H1 (cell line): ENCODE data around the gene PRKD3. TPM values are rescaled to one million over a fixed set of nuclear protein-coding genes. Genes with fewer than 3 reads are reported as not detected.

ENCODE experiments used
- CTCF ChIA-PET: fragments of 300-600 bp; sonication (Branson Sonifier 250); formaldehyde crosslinking; loops from one replicate; lab custom pipeline; 2021; ENCODE audit not compliant: partially characterized antibody; lab: Charles Lee
- POLR2A ChIA-PET: fragments of 300-600 bp; sonication (Branson Sonifier 250); formaldehyde crosslinking; loops from one replicate; lab custom pipeline; 2021; ENCODE audit warnings: inconsistent platforms; ENCODE audit not compliant: partially characterized antibody; lab: Charles Lee
- DNase-seq, 2 experiments: peaks; one replicate each; pipeline versions ENCODE4 v3.0.0 to v3.0.0-alpha.2; 2010 to 2022; ENCODE audit warnings: low spot score in 2 of 2, low read depth in 1 of 2, mixed read lengths in 1 of 2
- FAIRE-seq: peaks from 2 replicates; lab custom pipeline; 2011; peaks lifted over from hg19 to GRCh38; lab: Jason Lieb, UNC
- H2AFZ ChIP-seq: 2 replicates; pipeline ENCODE4 v1.8.1; 2012; ENCODE audit warnings: low read length, inconsistent platforms
- H2AK5ac ChIP-seq: 2 replicates; pipeline ENCODE4 v1.6.1; 2013; ENCODE audit warnings: low read depth, low read length
- H2BK120ac ChIP-seq: replicated peaks from 2 replicates; pipeline ENCODE3; 2013; ENCODE audit warnings: low read depth, low read length, inconsistent platforms
- H2BK12ac ChIP-seq: 2 replicates; pipeline ENCODE4 v1.6.1; 2013; ENCODE audit warnings: low read depth, low read length
- H2BK15ac ChIP-seq: 2 replicates; pipeline ENCODE4 v1.6.1; 2013; ENCODE audit warnings: low read length
- H2BK20ac ChIP-seq: 2 replicates; pipeline ENCODE4 v1.6.1; 2013; ENCODE audit warnings: low read length
- H2BK5ac ChIP-seq: 2 replicates; pipeline ENCODE4 v1.6.1; 2013; ENCODE audit warnings: low read depth, low read length
- H3K14ac ChIP-seq: 2 replicates; pipeline ENCODE4 v1.6.1; 2013; ENCODE audit warnings: inconsistent platforms; ENCODE audit not compliant: insufficient read length
- H3K18ac ChIP-seq: 2 replicates; pipeline ENCODE4 v1.6.1; 2013; ENCODE audit warnings: low read length; ENCODE audit errors: extremely low read depth
- H3K23ac ChIP-seq: 2 replicates; pipeline ENCODE4 v1.6.1; 2013; ENCODE audit warnings: inconsistent platforms; ENCODE audit not compliant: insufficient read length
- H3K23me2 ChIP-seq: 2 replicates; pipeline ENCODE4 v1.6.1; 2013; ENCODE audit warnings: low read depth, low read length
- H3K27ac ChIP-seq: 2 replicates; pipeline ENCODE4 v1.6.1; 2011; ENCODE audit warnings: low read depth, low read length, inconsistent platforms
- H3K27me3 ChIP-seq, 4 experiments: replicated peaks in 1 of 4; 1 replicate in 1 of 4; 2 replicates in 3 of 4; pipeline versions ENCODE4 v1.6.1 to v1.8.1; 2011 to 2013; ENCODE audit warnings: low read length in 3 of 4, mild to moderate bottlenecking in 3 of 4, inconsistent platforms in 2 of 4, mixed read lengths in 2 of 4, moderate library complexity in 1 of 4; ENCODE audit not compliant: control insufficient read depth in 3 of 4, insufficient read depth in 3 of 4; ENCODE audit errors: extremely low read depth in 1 of 4
- H3K36me3 ChIP-seq, 4 experiments: 2 replicates each; pipeline versions ENCODE4 v1.6.1 to v1.8.1; 2011 to 2013; ENCODE audit warnings: mild to moderate bottlenecking in 4 of 4, low read length in 3 of 4, moderate library complexity in 2 of 4, control low read depth in 1 of 4, inconsistent platforms in 1 of 4; ENCODE audit not compliant: insufficient read depth in 4 of 4, control insufficient read depth in 2 of 4
- H3K4ac ChIP-seq: replicated peaks from 2 replicates; pipeline ENCODE3; 2013; ENCODE audit warnings: low read length, low read depth, mixed read lengths, inconsistent platforms; ENCODE audit not compliant: insufficient read length
- H3K4me1 ChIP-seq, 4 experiments: replicated peaks in 1 of 4; 1 replicate in 1 of 4; 2 replicates in 3 of 4; pipeline versions ENCODE4 v1.6.1 to v1.8.1; 2011 to 2013; ENCODE audit warnings: low read length in 3 of 4, inconsistent platforms in 2 of 4, mixed read lengths in 1 of 4; ENCODE audit not compliant: insufficient read depth in 4 of 4, control insufficient read depth in 3 of 4
- H3K4me2 ChIP-seq, 2 experiments: 2 replicates each; pipeline versions ENCODE4 v1.6.1 to v1.8.1; 2011 to 2013; ENCODE audit warnings: low read depth in 2 of 2, low read length in 2 of 2, control low read depth in 1 of 2, inconsistent platforms in 1 of 2, mild to moderate bottlenecking in 1 of 2; ENCODE audit not compliant: insufficient read depth in 1 of 2
- H3K4me3 ChIP-seq, 4 experiments: fragments of 200-600, 300-600 bp in 1 of 4; sonication (generic), shearing (Covaris generic), sonication (Bioruptor Twin) in 1 of 4; 2 replicates each; pipeline versions ENCODE4 v1.5.1 to v1.8.1; 2011 to 2016; ENCODE audit warnings: low read length in 4 of 4, low read depth in 3 of 4, control low read depth in 2 of 4, inconsistent platforms in 2 of 4, mild to moderate bottlenecking in 2 of 4, mixed read lengths in 1 of 4, moderate library complexity in 1 of 4; ENCODE audit not compliant: insufficient read depth in 2 of 4; ENCODE audit errors: extremely low read depth in 1 of 4
- H3K56ac ChIP-seq: replicated peaks from 2 replicates; pipeline ENCODE3; 2013; ENCODE audit warnings: low read depth, mild to moderate bottlenecking, mixed read lengths, low read length, inconsistent platforms; ENCODE audit not compliant: insufficient read length
- H3K79me1 ChIP-seq: 2 replicates; pipeline ENCODE4 v1.6.1; 2013; ENCODE audit warnings: low read depth, low read length, control low read depth
- H3K79me2 ChIP-seq, 2 experiments: 2 replicates each; pipeline versions ENCODE4 v1.6.1 to v1.8.1; 2012 to 2013; ENCODE audit warnings: low read length in 2 of 2, mild to moderate bottlenecking in 2 of 2, inconsistent platforms in 1 of 2; ENCODE audit not compliant: insufficient read depth in 2 of 2, control insufficient read depth in 1 of 2
- H3K9ac ChIP-seq, 4 experiments: replicated peaks in 1 of 4; 1 replicate in 1 of 4; 2 replicates in 3 of 4; pipeline versions ENCODE4 v1.6.1 to v1.8.1; 2011 to 2013; ENCODE audit warnings: low read depth in 3 of 4, low read length in 3 of 4, control low read depth in 2 of 4, mild to moderate bottlenecking in 2 of 4, moderate library complexity in 2 of 4, inconsistent platforms in 1 of 4; ENCODE audit errors: extremely low read depth in 1 of 4
- H3K9me3 ChIP-seq, 2 experiments: 2 replicates each; pipeline versions ENCODE4 v1.6.1 to v1.8.1; 2012 to 2013; ENCODE audit warnings: mild to moderate bottlenecking in 2 of 2, moderate library complexity in 2 of 2, control low read depth in 1 of 2, inconsistent platforms in 1 of 2, low read depth in 1 of 2, low read length in 1 of 2, mixed read lengths in 1 of 2; ENCODE audit not compliant: insufficient read depth in 2 of 2
- H4K20me1 ChIP-seq, 2 experiments: replicated peaks in 1 of 2; 2 replicates each; pipeline versions ENCODE3 to v1.8.1; 2011 to 2013; ENCODE audit warnings: inconsistent platforms in 2 of 2, low read length in 2 of 2, mild to moderate bottlenecking in 1 of 2; ENCODE audit not compliant: insufficient read depth in 2 of 2, control insufficient read depth in 1 of 2
- H4K5ac ChIP-seq: 2 replicates; pipeline ENCODE4 v1.6.1; 2013; ENCODE audit warnings: low read length, low read depth, mixed read lengths, inconsistent platforms; ENCODE audit not compliant: insufficient read length
- H4K8ac ChIP-seq: 2 replicates; pipeline ENCODE4 v1.8.0; 2013; ENCODE audit warnings: mild to moderate bottlenecking, moderate library complexity, low read length, inconsistent platforms; ENCODE audit not compliant: insufficient read depth; ENCODE audit errors: extremely low read depth
- H4K91ac ChIP-seq: replicated peaks from 2 replicates; pipeline ENCODE3; 2013; ENCODE audit warnings: low read length, mixed read lengths, inconsistent platforms; ENCODE audit not compliant: insufficient read length
- ATF2 ChIP-seq: IDR thresholded peaks from 2 replicates; pipeline ENCODE4 v1.6.1; 2012; ENCODE audit warnings: low read length, inconsistent platforms
- CBX8 ChIP-seq: fragments of 300-800, 300-1000 bp; sonication (generic); IDR thresholded peaks from 2 replicates; pipeline ENCODE4 v1.7.1; 2016; ENCODE audit warnings: low read depth, low read length, borderline replicate concordance
- CTCF ChIP-seq, 3 experiments: IDR thresholded peaks; 1 replicate in 2 of 3; 2 replicates in 1 of 3; pipeline versions ENCODE4 v1.5.1 to v1.6.1; 2011; ENCODE audit warnings: low read length in 3 of 3, mild to moderate bottlenecking in 3 of 3, inconsistent platforms in 2 of 3, low read depth in 1 of 3, moderate library complexity in 1 of 3; ENCODE audit not compliant: insufficient read depth in 1 of 3; ENCODE audit errors: control extremely low read depth in 1 of 3
- HDAC6 ChIP-seq: IDR thresholded peaks from one replicate; pipeline ENCODE4 v1.7.1; 2012; ENCODE audit warnings: low read depth, mild to moderate bottlenecking, inconsistent platforms, low read length, moderate library complexity
- KDM1A ChIP-seq: fragments of 200-600, 300-600 bp; sonication (generic); IDR thresholded peaks from 2 replicates; pipeline ENCODE4 v1.7.1; 2016; ENCODE audit warnings: mild to moderate bottlenecking, low read length, borderline replicate concordance
- SP4 ChIP-seq: IDR thresholded peaks from 2 replicates; pipeline ENCODE4 v1.6.1; 2012; ENCODE audit warnings: low read length, inconsistent platforms
- TAF1 ChIP-seq: IDR thresholded peaks from 2 replicates; pipeline ENCODE4 v1.6.1; 2011; ENCODE audit warnings: mild to moderate bottlenecking, low read depth, low read length
- TEAD4 ChIP-seq: IDR thresholded peaks from 2 replicates; pipeline ENCODE4 v1.6.1; 2012; ENCODE audit warnings: low read depth, low read length, inconsistent platforms, mixed read lengths
- WGBS, 2 experiments: shearing (Covaris generic) in 1 of 2; methylation state at CpG; one replicate each; pipeline versions ENCODE4 v1.1.6 to v1.1.7; 2013 to 2015; ENCODE audit warnings: low lambda C conversion rate in 2 of 2, mixed read lengths in 2 of 2, inconsistent platforms in 1 of 2, low coverage in 1 of 2, missing lambda C conversion rate in 1 of 2; ENCODE audit not compliant: insufficient replicate concordance in 2 of 2, insufficient coverage in 1 of 2, insufficient read length in 1 of 2; ENCODE audit errors: extremely low coverage in 1 of 2, missing lambda C conversion rate in 1 of 2; 5-methylcytosine and 5-hydroxymethylcytosine counted together
- polyA plus RNA-seq, 7 experiments: library from polyadenylated mRNA; depleted of rRNA in 3 of 7; stranded (reverse) in 5 of 7; unstranded in 2 of 7; fragments of >200 nt in 5 of 7; fragments of 200-250 nt in 2 of 7; gene quantifications; 1 replicate in 5 of 7; 2 replicates in 1 of 7; 4 replicates in 1 of 7; pipeline versions ENCODE4 v1.2.1 to v1.2.3, GENCODE V29; 2011 to 2013; ENCODE audit warnings: missing spikeins in 2 of 7, mixed read lengths in 2 of 7
- total RNA-seq: library from RNA; stranded (reverse); fragmentation: NEBNext Ultra II Directional; extraction: Animal tissue kit (Norgen Biotek cat#: 25700); gene quantifications from 2 replicates; pipeline ENCODE4 v1.2.1, GENCODE V29; 2021

The PRKD3 gene
- total and polyA plus RNA-seq, 2 of the 8 experiments (the other 6 are each of a cell fraction or from before 2014, with no cell fraction given) = 12.0 to 63.3 TPM

GRCh38 chr2:37321029-37321682, 3.5 kb downstream of the PRKD3 start:
- no peak overlapping the region for H4K5ac ChIP-seq
- H3K9ac ChIP-seq = no peak overlapping the region
- peaks cover 2 to 4% of the 10 kb centered on the region in 2 experiments for H4K20me1 ChIP-seq
- H2BK12ac ChIP-seq = no peak overlapping the region
- H4K91ac ChIP-seq = no peak overlapping the region
- no peak overlapping the region for H3K14ac ChIP-seq
- H3K27me3 ChIP-seq = peaks cover 0 to 15% (median 10%) of the 10 kb centered on the region in 4 experiments; a peak in 5 of 7 replicates
- peaks cover 12% of the 10 kb centered on the region for H3K23me2 ChIP-seq
- no peak overlapping the region for H2AFZ ChIP-seq
- no peak overlapping the region for H4K8ac ChIP-seq
- no peak for FAIRE-seq
- H3K27ac ChIP-seq = no peak overlapping the region
- H2BK20ac ChIP-seq = no peak overlapping the region
- no peaks in the 10 kb centered on the region; the same call in 1 of the 2 replicates for H3K79me1 ChIP-seq
- DNase-seq = no peak
- no peak overlapping the region for H3K4ac ChIP-seq
- 92% methylated on average over 4 of the region's 4 CpGs; no CpG with 5 or more reads in 1 of the 2 experiments for WGBS, 2 experiments
- H3K9me3 ChIP-seq = no peaks in the 10 kb centered on the region
- no peak overlapping the region for H2BK5ac ChIP-seq
- peaks cover 0 to 2% (median 0%) of the 10 kb centered on the region in 4 experiments; a peak in 2 of 8 replicates for H3K36me3 ChIP-seq
- no peak overlapping the region for H3K4me3 ChIP-seq
- POLR2A ChIA-PET = interaction anchor here (0.6 to 1.1 kb wide), 3 partner anchors 10 to 58 kb away, joined by 3 read pairs; no protein-coding TSS in a partner anchor
- H3K79me2 ChIP-seq = peaks cover 4 to 77% of the 10 kb centered on the region in 2 experiments; a peak in 3 of 4 replicates
- no peak overlapping the region for H3K56ac ChIP-seq
- H2BK120ac ChIP-seq = no peak overlapping the region
- H3K4me2 ChIP-seq = no peak overlapping the region
- no peak overlapping the region for H2BK15ac ChIP-seq
- H3K4me1 ChIP-seq = peaks cover 0 to 5% (median 2%) of the 10 kb centered on the region in 4 experiments; a peak in 5 of 7 replicates
- CTCF ChIA-PET = interaction anchor here (0.6 kb wide), 2 partner anchors 75 to 937 kb away, joined by 3 to 4 read pairs; no protein-coding TSS in a partner anchor
- H3K23ac ChIP-seq = no peak overlapping the region
- no peak overlapping the region for H2AK5ac ChIP-seq
- H3K18ac ChIP-seq = no peak overlapping the region
- TF ChIP-seq KDM1A (no peak), SP4 (no peak), HDAC6 (no peak), ATF2 (no peak), TEAD4 (no peak), CBX8 (no peak), CTCF (IDR thresholded peaks at IDR 0.05; ENCODE audit: control extremely low read depth in 1 of 3, insufficient read depth in 1 of 3, low read depth in 1 of 3, low read length in 3 of 3) (no peak), TAF1 (no peak)
